ENCODE results near the gene NME4.

DNA sequence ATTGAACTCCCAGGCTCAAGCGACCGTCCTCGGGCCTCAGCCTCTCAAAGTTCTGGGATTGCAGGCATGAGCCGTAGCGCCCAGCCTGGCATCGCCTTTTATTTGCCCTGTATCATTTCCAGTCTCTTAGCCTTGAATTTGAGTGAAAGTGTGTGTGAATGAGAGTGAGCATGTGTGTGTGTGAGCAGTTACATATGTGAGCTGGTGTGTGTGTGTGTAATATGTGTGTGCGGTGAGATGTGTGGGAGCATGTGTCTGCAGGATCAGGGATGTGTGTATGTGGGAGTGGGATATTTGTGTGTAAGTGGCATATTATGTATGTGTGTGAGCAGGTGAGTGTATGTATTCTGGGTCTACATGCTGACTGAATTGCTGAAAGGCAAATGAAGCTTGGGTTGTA, 33.9 kb downstream of the NME4 start:
- TF ChIP-seq CTCF (optimal IDR thresholded peaks at IDR 0.05 in 1 of 3, IDR thresholded peaks at IDR 0.05 in 1 of 3, conservative IDR thresholded peaks at IDR 0.05 in 1 of 3; ENCODE audit: extremely low read depth in 1 of 3, insufficient read depth in 2 of 3, low read length in 3 of 3) (no peak), EZH2 (IDR thresholded peaks at IDR 0.05; ENCODE audit: low read length) (no peak)
